OCI-LY1 (cell line): ENCODE results near the gene S100A16.

ENCODE experiments used
- H2AFZ ChIP-seq: fragments of 200-600 bp; sonication (generic), shearing (Covaris generic); 2 replicates; pipeline ENCODE4 v1.6.0; 2014; ENCODE audit warnings: antibody characterized with exemption, mild to moderate bottlenecking, low read length
- H3F3A ChIP-seq: fragments of 200-600 bp; sonication (generic), shearing (Covaris generic); 2 replicates; pipeline ENCODE4 v1.6.0; 2014; ENCODE audit warnings: mild to moderate bottlenecking, antibody characterized with exemption, low read length, moderate library complexity; ENCODE audit not compliant: insufficient read depth
- H3K27ac ChIP-seq: fragments of 200-600 bp; sonication (generic); 2 replicates; pipeline ENCODE4 v1.5.1; 2014; ENCODE audit warnings: low read length, mixed run types, mild to moderate bottlenecking, low read depth; ENCODE audit not compliant: poor library complexity, severe bottlenecking
- H3K27me3 ChIP-seq: fragments of 200-600 bp; sonication (generic); 2 replicates; pipeline ENCODE4 v1.6.0; 2014; ENCODE audit warnings: antibody characterized with exemption, mild to moderate bottlenecking, low read length, moderate library complexity; ENCODE audit not compliant: insufficient read depth
- H3K36me3 ChIP-seq: fragments of 200-600 bp; sonication (generic); 2 replicates; pipeline ENCODE4 v1.6.1; 2014; ENCODE audit warnings: mild to moderate bottlenecking, antibody characterized with exemption, low read length, moderate library complexity, mixed read lengths; ENCODE audit not compliant: insufficient read depth
- H3K4me1 ChIP-seq: fragments of 200-600 bp; sonication (generic); 2 replicates; pipeline ENCODE4 v1.5.1; 2014; ENCODE audit warnings: mild to moderate bottlenecking, low read length, moderate library complexity; ENCODE audit not compliant: insufficient read depth, severe bottlenecking
- H3K4me2 ChIP-seq: fragments of 200-600 bp; sonication (generic), shearing (Covaris generic); 2 replicates; pipeline ENCODE4 v1.6.1; 2014; ENCODE audit warnings: low read length
- H3K4me3 ChIP-seq: fragments of 200-600 bp; sonication (generic); 2 replicates; pipeline ENCODE4 v1.5.1; 2014; ENCODE audit warnings: low read length, low read depth, mild to moderate bottlenecking, mixed read lengths; ENCODE audit not compliant: poor library complexity, severe bottlenecking
- H3K79me2 ChIP-seq: fragments of 200-600 bp; shearing (Covaris generic); 2 replicates; pipeline ENCODE4 v1.6.1; 2016; ENCODE audit warnings: mixed run types, low read length, mixed read lengths; ENCODE audit not compliant: insufficient read depth
- H3K9ac ChIP-seq: fragments of 200-600 bp; sonication (generic), shearing (Covaris generic); 2 replicates; pipeline ENCODE4 v1.6.1; 2014; ENCODE audit warnings: mild to moderate bottlenecking, low read length, mixed read lengths
- H3K9me2 ChIP-seq: fragments of 200-600 bp; sonication (generic), shearing (Covaris generic); 2 replicates; pipeline ENCODE4 v1.6.1; 2014; ENCODE audit warnings: low read depth, mild to moderate bottlenecking, low read length, mixed read lengths
- H3K9me3 ChIP-seq: fragments of 200-600 bp; shearing (Covaris generic); 2 replicates; pipeline ENCODE4 v1.6.1; 2014; ENCODE audit warnings: low read length, mixed read lengths
- H4K20me1 ChIP-seq: fragments of 200-600 bp; sonication (generic), shearing (Covaris generic); 2 replicates; pipeline ENCODE4 v1.6.0; 2016; ENCODE audit warnings: mild to moderate bottlenecking, low read length; ENCODE audit not compliant: insufficient read depth
- EZH2 ChIP-seq: fragments of 200-600 bp; sonication (generic), shearing (Covaris generic); IDR thresholded peaks from 2 replicates; pipeline ENCODE4 v1.8.0; 2017; ENCODE audit warnings: borderline replicate concordance, mixed run types, mild to moderate bottlenecking, antibody characterized with exemption, low read length, moderate library complexity, mixed read lengths
- TF ChIP-seq, protein P1 (sequence below): fragments of 200-600 bp; sonication (generic), shearing (Covaris generic); IDR thresholded peaks from 2 replicates; pipeline ENCODE4 v1.5.1; 2017; ENCODE audit warnings: mild to moderate bottlenecking, antibody characterized with exemption, low read length, moderate library complexity, mixed read lengths

Gene S100A16

DNA sequence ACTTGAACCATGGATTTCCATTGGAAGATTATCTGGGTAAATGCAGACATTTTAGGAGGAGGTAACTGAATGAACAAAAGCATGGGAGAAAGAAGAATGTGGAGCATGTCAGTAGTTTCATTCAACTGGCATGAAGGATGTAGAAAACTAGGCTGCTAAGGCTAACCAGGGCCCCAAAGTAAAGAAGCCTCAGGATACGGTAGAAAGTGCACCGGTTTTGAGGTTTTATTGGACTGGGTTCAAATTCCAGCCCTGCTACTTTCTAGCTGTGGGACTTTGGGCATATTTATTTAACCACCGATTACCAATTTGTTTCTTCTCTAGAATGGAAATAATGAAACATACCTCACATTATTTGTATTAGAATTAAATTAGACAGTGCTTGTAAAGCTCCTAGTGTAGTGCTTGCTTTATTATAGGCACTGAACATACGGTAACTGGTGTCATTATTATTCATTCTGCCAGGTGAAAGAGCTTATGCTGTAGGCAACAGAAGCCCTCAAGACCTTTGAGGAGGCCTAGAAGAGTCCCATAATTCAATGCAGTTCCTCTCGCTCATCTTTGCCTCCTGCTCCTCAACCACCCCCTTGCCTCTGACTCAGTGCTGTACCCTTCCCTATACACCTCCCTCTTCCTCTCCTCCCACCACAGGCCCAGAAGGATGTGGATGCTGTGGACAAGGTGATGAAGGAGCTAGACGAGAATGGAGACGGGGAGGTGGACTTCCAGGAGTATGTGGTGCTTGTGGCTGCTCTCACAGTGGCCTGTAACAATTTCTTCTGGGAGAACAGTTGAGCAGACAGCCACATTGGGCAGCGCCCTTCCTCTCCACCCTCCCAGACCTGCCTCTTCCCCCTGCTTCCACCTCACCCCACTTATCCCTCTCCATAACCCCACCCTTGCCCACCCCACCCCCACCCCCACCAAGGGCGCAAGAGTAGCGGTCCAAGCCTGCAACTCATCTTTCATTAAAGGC, 18.4 kb upstream of the S100A16 start:
- H3K27me3 ChIP-seq, result no peaks in the 10 kb centered on the region
- H3K4me3 ChIP-seq, result no peak overlapping the region
- no peaks in the 10 kb centered on the region for H4K20me1 ChIP-seq
- no peak overlapping the region for H3K27ac ChIP-seq
- H3K9me3 ChIP-seq, result no peaks in the 10 kb centered on the region
- H3K4me2 ChIP-seq, result no peak overlapping the region
- no peak overlapping the region for H3K9ac ChIP-seq
- H3F3A ChIP-seq, result no peaks in the 10 kb centered on the region
- H3K36me3 ChIP-seq, result peaks cover 9% of the 10 kb centered on the region
- H3K79me2 ChIP-seq, result peaks cover 6% of the 10 kb centered on the region; the same call in 1 of the 2 replicates
- TF ChIP-seq EZH2, result no peak
- H3K9me2 ChIP-seq, result no peaks in the 10 kb centered on the region
- H3K4me1 ChIP-seq, result peaks cover 30% of the 10 kb centered on the region
- no peak overlapping the region for H2AFZ ChIP-seq

DNA sequence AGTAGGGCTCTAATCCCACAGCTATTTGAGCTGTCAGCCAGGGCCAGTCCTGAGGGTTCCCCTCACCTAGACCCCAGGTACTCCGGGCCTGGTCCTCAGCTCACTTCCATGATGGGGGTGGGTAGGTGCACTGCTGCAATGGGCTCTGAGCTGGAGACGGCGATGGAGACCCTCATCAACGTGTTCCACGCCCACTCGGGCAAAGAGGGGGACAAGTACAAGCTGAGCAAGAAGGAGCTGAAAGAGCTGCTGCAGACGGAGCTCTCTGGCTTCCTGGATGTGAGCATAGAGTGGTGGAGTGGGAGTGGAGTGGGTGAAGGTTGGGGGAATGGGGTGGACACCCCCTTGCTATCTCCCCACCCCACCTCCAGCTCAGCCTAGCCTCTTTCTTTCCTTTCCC, 17.4 kb upstream of the S100A16 start:
- H3F3A ChIP-seq, result no peaks in the 10 kb centered on the region
- H3K9me2 ChIP-seq, result no peaks in the 10 kb centered on the region
- H3K4me3 ChIP-seq, result no peak overlapping the region
- H3K4me1 ChIP-seq, result peaks cover 22% of the 10 kb centered on the region
- no peak overlapping the region for H3K27ac ChIP-seq
- no peak overlapping the region for H3K9ac ChIP-seq
- H3K9me3 ChIP-seq, result no peaks in the 10 kb centered on the region
- H3K79me2 ChIP-seq, result peaks cover 6% of the 10 kb centered on the region; the same call in 1 of the 2 replicates
- H3K27me3 ChIP-seq, result no peaks in the 10 kb centered on the region
- 0 out of 2 replicates have a peak, but pooled peaks cover 3% of the 10 kb centered on the region for H3K36me3 ChIP-seq
- TF ChIP-seq EZH2, result no peak
- TF ChIP-seq, protein P1, sequence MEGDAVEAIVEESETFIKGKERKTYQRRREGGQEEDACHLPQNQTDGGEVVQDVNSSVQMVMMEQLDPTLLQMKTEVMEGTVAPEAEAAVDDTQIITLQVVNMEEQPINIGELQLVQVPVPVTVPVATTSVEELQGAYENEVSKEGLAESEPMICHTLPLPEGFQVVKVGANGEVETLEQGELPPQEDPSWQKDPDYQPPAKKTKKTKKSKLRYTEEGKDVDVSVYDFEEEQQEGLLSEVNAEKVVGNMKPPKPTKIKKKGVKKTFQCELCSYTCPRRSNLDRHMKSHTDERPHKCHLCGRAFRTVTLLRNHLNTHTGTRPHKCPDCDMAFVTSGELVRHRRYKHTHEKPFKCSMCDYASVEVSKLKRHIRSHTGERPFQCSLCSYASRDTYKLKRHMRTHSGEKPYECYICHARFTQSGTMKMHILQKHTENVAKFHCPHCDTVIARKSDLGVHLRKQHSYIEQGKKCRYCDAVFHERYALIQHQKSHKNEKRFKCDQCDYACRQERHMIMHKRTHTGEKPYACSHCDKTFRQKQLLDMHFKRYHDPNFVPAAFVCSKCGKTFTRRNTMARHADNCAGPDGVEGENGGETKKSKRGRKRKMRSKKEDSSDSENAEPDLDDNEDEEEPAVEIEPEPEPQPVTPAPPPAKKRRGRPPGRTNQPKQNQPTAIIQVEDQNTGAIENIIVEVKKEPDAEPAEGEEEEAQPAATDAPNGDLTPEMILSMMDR, result no peak
- no peaks in the 10 kb centered on the region for H4K20me1 ChIP-seq
- no peak overlapping the region for H2AFZ ChIP-seq
- no peak overlapping the region for H3K4me2 ChIP-seq

DNA sequence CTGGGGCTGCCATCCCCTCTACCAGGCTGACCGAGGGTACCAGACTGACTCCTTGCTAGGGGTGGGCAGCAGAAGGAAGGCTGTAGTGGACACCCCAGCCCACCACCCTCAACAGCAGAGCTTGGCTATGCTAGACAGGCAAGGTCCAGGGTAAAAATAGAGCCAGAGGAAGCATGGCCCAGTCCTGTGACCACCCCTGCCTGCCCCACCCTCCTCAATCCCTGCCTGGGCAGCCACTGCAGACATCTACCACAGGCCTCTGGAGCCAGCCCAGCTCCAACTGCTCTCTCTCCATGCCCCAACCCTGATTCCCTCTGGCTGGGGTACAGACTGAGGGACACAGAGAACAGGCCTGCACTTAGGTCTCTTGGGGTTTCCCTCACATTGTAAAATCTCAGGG, 17.0 kb upstream of the S100A16 start:
- Histone ChIP-seq H3K4me3 (no peak overlapping the region), H3K9me2 (no peaks in the 10 kb centered on the region), H3K4me1 (peaks cover 19% of the 10 kb centered on the region), H3K4me2 (no peak overlapping the region), H4K20me1 (no peaks in the 10 kb centered on the region), H3K27me3 (no peaks in the 10 kb centered on the region), H3K27ac (no peak overlapping the region), H3K36me3 (0 out of 2 replicates have a peak, but pooled peaks cover 3% of the 10 kb centered on the region), H3K9ac (no peak overlapping the region), H2AFZ (no peak overlapping the region), H3K79me2 (peaks cover 2% of the 10 kb centered on the region; the same call in 1 of the 2 replicates), H3F3A (no peaks in the 10 kb centered on the region), H3K9me3 (no peaks in the 10 kb centered on the region)
- no peak for TF ChIP-seq EZH2
- TF ChIP-seq, protein P1, result no peak
